HepG2 (cell line): ENCODE results near the gene CALHM5. TPM values are rescaled to one million over a fixed set of nuclear protein-coding genes. Genes with fewer than 3 reads are reported as not detected.

Experiments
- CAMTA2 ChIP-seq: sonication (generic); formaldehyde crosslinking; IDR thresholded peaks from 2 replicates; pipeline ENCODE4 v1.4.0; 2020; ENCODE audit warnings: mild to moderate bottlenecking, missing genetic modification reagents, borderline replicate concordance
- DBP ChIP-seq: sonication (generic); formaldehyde crosslinking; IDR thresholded peaks from 2 replicates; pipeline ENCODE4 v1.4.0; 2020; ENCODE audit warnings: missing genetic modification reagents; ENCODE audit errors: not compliant biosample characterization
- MAFG ChIP-seq: sonication (generic); formaldehyde crosslinking; IDR thresholded peaks from 2 replicates; pipeline ENCODE4 v1.5.1; 2020; ENCODE audit warnings: mild to moderate bottlenecking, missing genetic modification reagents
- NR2F6 ChIP-seq, 2 experiments: IDR thresholded peaks; 2 replicates each; pipeline ENCODE4 v1.6.1; 2016; ENCODE audit warnings: antibody characterized with exemption in 1 of 2, mild to moderate bottlenecking in 1 of 2
- REL ChIP-seq: sonication (generic); formaldehyde crosslinking; conservative IDR thresholded peaks from 2 replicates; pipeline ENCODE4 v1.8.0; 2022; ENCODE audit warnings: mild to moderate bottlenecking, missing genetic modification reagents, moderate library complexity
- SALL1 ChIP-seq: sonication (generic); formaldehyde crosslinking; IDR thresholded peaks from 2 replicates; pipeline ENCODE4 v1.8.0; 2022; ENCODE audit warnings: mild to moderate bottlenecking, missing genetic modification reagents
- TCF12 ChIP-seq, 2 experiments: fragments of 450-650 bp in 1 of 2; sonication (generic) in 1 of 2; formaldehyde crosslinking in 1 of 2; IDR thresholded peaks; 2 replicates each; pipeline versions ENCODE4 v1.6.1 to v1.8.0; 2017 to 2022; ENCODE audit warnings: antibody characterized with exemption in 1 of 2, mild to moderate bottlenecking in 1 of 2, missing genetic modification reagents in 1 of 2, moderate library complexity in 1 of 2
- ZBED4 ChIP-seq: sonication (generic); formaldehyde crosslinking; IDR thresholded peaks from 2 replicates; pipeline ENCODE4 v1.4.0; 2020; ENCODE audit warnings: missing genetic modification reagents, borderline replicate concordance
- ZNF383 ChIP-seq: sonication (generic); formaldehyde crosslinking; IDR thresholded peaks from 2 replicates; pipeline ENCODE4 v1.4.0; 2020; ENCODE audit warnings: missing genetic modification reagents, mild to moderate bottlenecking, borderline replicate concordance
- ZNF569 ChIP-seq: sonication (generic); formaldehyde crosslinking; IDR thresholded peaks from 2 replicates; pipeline ENCODE4 v1.5.0; 2020; ENCODE audit warnings: mild to moderate bottlenecking, missing genetic modification reagents, moderate library complexity, borderline replicate concordance
- polyA plus RNA-seq, 8 experiments: library from polyadenylated mRNA; depleted of rRNA in 3 of 8; stranded (reverse) in 7 of 8; unstranded in 1 of 8; fragments of >200 nt; fragmentation: Illumina TruSeq in 4 of 8; extraction: Trizol in 4 of 8; gene quantifications; 2 replicates each; pipeline versions ENCODE4 v1.2.1 to v1.2.3, GENCODE V29; 2011 to 2016; ENCODE audit warnings: low read depth in 4 of 8, missing spikeins in 1 of 8, mixed read lengths in 1 of 8; ENCODE audit not compliant: insufficient read depth in 1 of 8
- total RNA-seq, 5 experiments: library from RNA; depleted of rRNA; stranded (reverse); fragments of >200 nt; fragmentation: Illumina TruSeq; extraction: Trizol; gene quantifications; 2 replicates each; pipeline ENCODE4 v1.2.3, GENCODE V29; 2016; ENCODE audit warnings: low read depth in 1 of 5
- TF ChIP-seq, protein P1 (sequence below): sonication (generic); formaldehyde crosslinking; IDR thresholded peaks from 2 replicates; pipeline ENCODE4 v1.4.0; 2020; ENCODE audit warnings: low read depth, missing genetic modification reagents
- TF ChIP-seq, protein P2 (sequence below): sonication (generic); formaldehyde crosslinking; IDR thresholded peaks from 2 replicates; pipeline ENCODE4 v1.5.0; 2020; ENCODE audit warnings: mild to moderate bottlenecking, missing genetic modification reagents
- TF ChIP-seq, protein P3 (sequence below): sonication (generic); formaldehyde crosslinking; conservative IDR thresholded peaks from 2 replicates; pipeline ENCODE4 v1.8.0; 2022; ENCODE audit warnings: missing genetic modification reagents

Gene CALHM5
- total and polyA plus RNA-seq, 2 of the 13 experiments (the other 11 are each of a cell fraction or from before 2014, with no cell fraction given) = not detected

GRCh38 chr6:116570856-116571682, 59.6 kb downstream of the CALHM5 start, which contains the start of gene RWDD1 (continued):
- TF ChIP-seq SALL1 (CRISPR knock-in tag) (peak; percentile 95), MAFG (CRISPR knock-in tag) (no peak), ZBED4 (CRISPR knock-in tag) (peak; percentile 99), TCF12 (IDR thresholded peaks at IDR 0.05) (no peak), TCF12 (CRISPR knock-in tag; IDR thresholded peaks at IDR 0.05) (peak; percentile 86; the same call in 1 of the 2 replicates), CAMTA2 (CRISPR knock-in tag) (peak; percentile 95), ZNF569 (CRISPR knock-in tag) (peak; percentile 84; the same call in 1 of the 2 replicates), DBP (CRISPR knock-in tag) (peak; percentile 59), ZNF383 (CRISPR knock-in tag) (no peak; the same call in 1 of the 2 replicates), REL (CRISPR knock-in tag) (peak; percentile 84), NR2F6 (IDR thresholded peaks at IDR 0.05) (no peak), NR2F6 (CRISPR knock-in tag; IDR thresholded peaks at IDR 0.05) (peak; percentile 55)
- TF ChIP-seq, protein P1, sequence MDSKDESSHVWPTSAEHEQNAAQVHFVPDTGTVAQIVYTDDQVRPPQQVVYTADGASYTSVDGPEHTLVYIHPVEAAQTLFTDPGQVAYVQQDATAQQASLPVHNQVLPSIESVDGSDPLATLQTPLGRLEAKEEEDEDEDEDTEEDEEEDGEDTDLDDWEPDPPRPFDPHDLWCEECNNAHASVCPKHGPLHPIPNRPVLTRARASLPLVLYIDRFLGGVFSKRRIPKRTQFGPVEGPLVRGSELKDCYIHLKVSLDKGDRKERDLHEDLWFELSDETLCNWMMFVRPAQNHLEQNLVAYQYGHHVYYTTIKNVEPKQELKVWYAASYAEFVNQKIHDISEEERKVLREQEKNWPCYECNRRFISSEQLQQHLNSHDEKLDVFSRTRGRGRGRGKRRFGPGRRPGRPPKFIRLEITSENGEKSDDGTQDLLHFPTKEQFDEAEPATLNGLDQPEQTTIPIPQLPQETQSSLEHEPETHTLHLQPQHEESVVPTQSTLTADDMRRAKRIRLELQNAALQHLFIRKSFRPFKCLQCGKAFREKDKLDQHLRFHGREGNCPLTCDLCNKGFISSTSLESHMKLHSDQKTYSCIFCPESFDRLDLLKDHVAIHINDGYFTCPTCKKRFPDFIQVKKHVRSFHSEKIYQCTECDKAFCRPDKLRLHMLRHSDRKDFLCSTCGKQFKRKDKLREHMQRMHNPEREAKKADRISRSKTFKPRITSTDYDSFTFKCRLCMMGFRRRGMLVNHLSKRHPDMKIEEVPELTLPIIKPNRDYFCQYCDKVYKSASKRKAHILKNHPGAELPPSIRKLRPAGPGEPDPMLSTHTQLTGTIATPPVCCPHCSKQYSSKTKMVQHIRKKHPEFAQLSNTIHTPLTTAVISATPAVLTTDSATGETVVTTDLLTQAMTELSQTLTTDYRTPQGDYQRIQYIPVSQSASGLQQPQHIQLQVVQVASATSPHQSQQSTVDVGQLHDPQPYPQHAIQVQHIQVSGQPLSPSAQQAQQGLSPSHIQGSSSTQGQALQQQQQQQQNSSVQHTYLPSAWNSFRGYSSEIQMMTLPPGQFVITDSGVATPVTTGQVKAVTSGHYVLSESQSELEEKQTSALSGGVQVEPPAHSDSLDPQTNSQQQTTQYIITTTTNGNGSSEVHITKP (CRISPR knock-in tag) = peak; percentile 80; the same call in 1 of the 2 replicates
- TF ChIP-seq, protein P2, sequence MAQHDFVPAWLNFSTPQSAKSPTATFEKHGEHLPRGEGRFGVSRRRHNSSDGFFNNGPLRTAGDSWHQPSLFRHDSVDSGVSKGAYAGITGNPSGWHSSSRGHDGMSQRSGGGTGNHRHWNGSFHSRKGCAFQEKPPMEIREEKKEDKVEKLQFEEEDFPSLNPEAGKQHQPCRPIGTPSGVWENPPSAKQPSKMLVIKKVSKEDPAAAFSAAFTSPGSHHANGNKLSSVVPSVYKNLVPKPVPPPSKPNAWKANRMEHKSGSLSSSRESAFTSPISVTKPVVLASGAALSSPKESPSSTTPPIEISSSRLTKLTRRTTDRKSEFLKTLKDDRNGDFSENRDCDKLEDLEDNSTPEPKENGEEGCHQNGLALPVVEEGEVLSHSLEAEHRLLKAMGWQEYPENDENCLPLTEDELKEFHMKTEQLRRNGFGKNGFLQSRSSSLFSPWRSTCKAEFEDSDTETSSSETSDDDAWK (CRISPR knock-in tag) = no peak
- TF ChIP-seq, protein P3, sequence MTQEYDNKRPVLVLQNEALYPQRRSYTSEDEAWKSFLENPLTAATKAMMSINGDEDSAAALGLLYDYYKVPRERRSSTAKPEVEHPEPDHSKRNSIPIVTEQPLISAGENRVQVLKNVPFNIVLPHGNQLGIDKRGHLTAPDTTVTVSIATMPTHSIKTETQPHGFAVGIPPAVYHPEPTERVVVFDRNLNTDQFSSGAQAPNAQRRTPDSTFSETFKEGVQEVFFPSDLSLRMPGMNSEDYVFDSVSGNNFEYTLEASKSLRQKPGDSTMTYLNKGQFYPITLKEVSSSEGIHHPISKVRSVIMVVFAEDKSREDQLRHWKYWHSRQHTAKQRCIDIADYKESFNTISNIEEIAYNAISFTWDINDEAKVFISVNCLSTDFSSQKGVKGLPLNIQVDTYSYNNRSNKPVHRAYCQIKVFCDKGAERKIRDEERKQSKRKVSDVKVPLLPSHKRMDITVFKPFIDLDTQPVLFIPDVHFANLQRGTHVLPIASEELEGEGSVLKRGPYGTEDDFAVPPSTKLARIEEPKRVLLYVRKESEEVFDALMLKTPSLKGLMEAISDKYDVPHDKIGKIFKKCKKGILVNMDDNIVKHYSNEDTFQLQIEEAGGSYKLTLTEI (CRISPR knock-in tag) = no peak
